HG02623 (cell line): ENCODE measurements around the gene RPAP2.
"Not testable (repeated sequence)": the region's sequence is repeated elsewhere in the genome, so short reads cannot be mapped to it uniquely, and the experiment has no call there.

Source experiments
- ATAC-seq: cut with Tn5 transposase; IDR thresholded peaks from one replicate; pipeline ENCODE4 v1.9.1; 2021; ENCODE audit warnings: moderate library complexity; ENCODE audit not compliant: unreplicated experiment

Gene RPAP2

DNA sequence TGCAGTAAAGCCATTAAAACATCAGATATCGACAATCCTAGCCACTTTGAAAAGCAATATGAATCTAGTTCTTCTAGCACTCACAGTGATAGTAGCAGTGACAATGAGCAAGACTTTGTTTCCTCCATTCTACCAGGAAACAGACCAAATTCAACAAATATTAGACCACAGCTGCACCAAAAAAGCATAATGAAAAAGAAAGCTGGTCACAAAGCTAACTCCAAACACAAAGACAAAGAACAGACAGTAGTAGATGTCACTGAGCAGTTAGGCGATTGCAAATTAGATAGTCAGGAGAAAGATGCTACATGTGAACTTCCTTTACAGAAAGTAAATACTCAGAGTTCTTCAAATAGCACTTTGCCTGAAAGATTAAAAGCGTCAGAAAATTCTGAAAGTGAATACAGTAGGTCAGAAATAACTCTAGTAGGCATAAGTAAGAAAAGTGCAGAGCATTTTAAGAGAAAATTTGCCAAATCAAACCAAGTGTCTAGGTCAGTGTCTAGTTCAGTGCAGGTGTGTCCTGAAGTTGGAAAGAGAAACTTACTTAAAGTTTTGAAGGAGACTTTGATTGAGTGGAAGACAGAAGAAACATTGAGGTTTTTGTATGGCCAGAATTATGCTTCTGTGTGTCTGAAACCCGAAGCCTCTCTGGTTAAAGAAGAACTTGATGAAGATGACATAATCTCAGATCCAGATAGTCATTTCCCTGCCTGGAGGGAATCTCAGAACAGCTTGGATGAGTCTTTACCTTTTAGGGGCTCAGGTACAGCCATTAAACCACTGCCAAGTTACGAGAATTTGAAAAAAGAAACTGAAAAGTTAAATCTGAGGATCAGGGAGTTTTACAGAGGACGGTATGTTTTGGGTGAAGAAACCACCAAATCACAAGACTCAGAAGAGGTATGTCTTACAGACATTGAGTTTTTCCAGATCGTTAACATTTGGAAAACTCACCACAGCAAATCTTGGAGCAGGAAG is 24.9 kb downstream of the RPAP2 start:
- ATAC-seq = no peak

DNA sequence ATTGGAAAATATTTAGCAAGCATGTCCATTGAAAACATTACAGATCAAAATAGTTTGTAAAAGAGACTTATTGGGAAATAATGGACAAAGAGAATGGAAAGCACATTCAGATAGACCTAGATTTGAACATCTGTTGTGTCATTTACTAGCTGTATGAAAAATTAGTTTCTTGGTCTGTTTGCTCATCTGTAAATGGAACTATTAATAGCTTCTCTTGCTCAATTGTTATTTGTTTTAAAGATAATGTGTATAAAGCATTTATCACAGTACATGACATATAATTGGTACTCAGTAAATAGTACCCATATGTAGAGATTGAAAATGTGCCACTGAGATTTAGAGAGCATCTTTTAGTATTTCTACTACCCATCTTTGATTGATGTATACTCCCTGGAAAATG is 25.9 kb downstream of the RPAP2 start:
- no peak for ATAC-seq

DNA sequence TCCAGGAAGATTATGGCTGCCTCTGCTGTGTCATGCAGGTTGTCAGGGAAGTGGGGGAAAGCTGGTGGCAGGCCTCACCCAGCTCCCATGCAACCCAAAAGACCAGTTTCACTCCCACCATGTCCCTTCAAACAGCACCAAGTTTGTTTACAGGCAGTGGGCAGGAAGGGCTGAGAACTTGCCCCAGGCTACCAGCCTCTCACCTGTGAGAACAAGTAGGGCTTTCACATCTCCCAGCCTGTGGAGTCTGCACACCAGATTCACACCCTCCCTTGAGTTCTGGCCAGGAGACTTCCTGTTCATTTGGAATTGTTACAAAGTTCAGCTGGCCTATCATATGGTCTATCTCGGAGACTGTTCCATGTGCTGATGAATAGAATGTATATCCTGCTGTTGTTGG is 27.8 kb downstream of the RPAP2 start:
- no peak for ATAC-seq

DNA sequence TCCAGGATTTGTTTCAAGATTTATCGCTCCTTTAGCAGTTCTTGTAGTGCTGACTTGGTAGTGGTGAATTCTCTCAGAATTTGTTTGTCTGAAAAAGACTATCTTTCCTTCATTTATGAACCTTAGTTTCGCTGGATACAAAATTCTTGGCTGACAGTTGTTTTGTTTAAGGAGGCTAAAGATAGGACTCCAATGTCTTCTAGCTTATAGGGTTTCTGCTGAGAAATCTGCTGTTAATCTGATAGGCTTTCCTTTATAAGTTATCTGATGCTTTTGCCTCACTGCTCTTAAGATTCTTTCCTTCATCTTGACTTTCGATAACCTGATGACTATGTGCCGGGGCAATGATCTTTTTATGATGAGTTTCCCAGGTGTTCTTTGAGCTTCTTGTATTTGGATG is 28.9 kb downstream of the RPAP2 start:
- ATAC-seq = no peak

DNA sequence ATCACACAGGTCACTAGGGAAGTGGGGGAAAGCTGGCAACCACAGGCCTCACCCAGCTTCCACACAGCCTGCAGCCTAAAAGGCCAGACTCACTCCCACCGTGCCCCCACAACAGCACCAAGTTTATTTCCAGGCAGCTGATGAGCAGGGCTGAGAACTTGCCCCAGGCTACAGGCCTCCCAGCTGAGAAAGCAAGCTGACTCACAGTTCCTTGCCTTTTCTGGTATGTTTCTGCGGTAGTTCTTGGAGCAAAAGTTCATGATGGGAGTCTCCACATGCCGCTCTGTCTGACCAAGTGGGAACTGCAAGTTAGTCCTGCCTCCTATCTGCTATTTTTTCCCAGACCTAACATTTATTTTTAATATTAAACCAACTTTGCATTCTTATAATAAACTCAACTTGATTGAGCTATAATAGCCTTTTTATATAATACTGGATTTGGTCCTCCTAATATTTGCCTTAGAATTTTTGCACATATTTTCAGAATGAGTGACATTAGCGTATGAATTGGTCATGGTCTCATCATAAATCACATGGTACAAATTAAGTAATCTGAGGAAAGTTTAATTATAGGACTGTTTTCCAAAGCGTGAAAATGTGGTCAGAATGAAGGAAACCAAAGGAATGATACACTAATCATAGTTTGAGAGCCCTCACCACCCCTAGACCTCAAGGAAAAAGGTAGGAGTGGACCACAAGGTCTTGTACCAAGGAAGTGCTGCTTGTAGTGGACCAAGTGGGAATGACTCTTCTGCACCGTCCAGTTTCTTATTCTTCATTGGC is 30.7 kb downstream of the RPAP2 start:
- no peak for ATAC-seq

DNA sequence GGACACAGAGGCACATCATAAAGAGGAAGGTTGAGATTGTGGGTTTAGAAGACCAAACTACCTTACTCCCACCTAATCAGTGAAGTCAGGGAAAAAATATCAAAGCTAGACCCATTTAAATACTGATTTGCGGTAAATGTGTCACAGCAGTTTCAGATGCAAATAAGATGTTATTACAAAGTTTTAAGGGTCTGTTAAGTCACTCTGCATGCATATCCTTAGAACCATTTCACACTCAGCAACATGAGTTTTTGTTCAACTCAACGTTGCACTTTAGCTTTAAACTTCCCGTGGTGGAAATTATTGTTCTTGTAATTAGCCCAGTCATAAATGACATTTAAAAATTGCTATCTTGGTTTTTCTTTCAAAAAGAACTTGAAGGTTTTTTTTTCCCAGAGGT is 34.8 kb downstream of the RPAP2 start:
- ATAC-seq = no peak

DNA sequence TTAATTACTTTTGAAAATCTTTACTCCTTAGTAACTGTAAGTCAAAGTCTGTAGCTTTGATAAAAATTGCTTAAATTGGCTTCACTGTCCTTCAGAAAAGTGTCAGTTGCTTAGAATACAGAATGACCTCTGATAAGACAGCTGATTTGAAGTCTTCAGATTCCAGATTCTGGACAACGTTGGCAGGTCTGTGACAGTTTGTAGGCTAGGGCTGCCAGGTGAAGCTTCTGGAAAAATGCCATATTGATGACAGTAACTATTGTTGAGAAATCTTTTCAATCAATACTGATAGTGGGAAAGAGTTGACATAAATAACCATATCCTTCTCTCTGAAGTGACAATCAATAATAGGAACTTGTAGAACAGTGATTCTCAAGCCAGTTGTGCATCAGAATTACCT is 41.3 kb downstream of the RPAP2 start:
- ATAC-seq = no peak

DNA sequence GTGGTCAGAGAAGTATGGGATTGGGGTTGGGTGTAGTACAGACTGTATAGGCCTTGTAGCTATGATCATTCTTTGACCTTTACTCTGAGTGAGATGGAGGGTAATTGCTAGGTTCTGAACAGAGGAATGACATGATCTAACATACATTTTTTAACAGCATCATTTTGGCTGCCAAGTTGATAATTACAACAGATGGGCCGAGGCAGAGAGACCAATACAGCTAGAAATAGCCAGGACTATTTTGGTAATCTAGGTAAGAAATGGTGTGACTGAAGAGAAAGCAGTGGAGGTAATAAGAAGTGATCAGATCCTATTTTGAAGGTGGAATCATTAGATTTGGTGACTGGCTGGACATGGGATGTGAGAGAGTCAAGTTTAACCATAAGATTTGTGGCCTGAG is 43.5 kb downstream of the RPAP2 start:
- ATAC-seq = no peak

DNA sequence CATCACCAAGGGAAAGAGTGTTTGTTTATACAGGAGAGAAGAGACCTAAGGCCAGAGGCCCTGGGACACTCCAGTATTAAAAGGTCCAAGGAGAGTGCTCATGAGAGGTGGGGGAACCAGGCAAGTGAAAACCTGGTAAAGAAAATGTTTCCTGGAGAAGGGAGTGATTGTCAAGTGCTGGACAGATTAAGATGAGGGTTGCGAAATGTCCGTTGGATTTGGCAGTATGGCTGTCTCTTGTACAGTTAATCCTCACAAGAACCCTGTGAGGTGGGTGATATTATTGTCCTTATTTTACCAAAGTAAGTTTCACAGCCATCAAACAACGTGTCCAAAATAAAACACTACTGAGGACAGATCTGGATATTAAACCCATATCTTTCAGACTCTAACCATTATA is 44.2 kb downstream of the RPAP2 start:
- no peak for ATAC-seq

DNA sequence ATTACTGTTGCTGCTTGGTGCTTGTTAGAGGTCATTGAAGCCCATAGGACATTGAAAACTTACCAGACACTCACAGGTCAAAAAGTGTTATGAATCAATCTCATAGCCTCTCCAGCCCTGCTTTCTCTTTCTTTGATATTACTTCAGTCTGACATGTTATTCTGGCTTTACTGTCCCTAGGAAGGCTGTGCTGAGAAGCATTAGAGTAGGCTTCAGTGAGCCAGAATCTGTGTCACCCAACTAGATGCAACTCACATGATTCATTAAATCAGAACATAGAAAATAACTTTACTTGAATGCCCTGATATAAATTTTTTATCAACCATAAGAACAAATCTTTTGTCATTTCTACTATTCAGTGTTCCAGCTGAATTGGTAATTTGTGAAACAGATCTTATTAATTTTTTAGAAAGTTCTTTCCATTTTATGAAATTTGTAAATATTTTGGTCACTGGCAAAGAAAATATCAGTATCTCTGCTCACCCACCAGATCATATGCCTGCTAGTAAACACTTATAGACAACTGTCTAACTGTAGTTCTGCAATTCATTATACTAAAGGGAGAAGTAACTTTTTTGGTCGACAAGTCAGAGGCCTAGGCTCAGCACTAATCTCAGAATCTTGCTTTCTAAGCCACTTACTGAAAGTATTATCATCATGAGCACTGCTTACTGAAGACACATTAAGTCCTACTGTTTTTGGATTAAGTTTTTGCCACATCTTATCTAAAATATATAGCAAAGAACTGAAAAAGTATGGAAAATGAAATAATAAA is 48.2 kb downstream of the RPAP2 start:
- no peak for ATAC-seq

DNA sequence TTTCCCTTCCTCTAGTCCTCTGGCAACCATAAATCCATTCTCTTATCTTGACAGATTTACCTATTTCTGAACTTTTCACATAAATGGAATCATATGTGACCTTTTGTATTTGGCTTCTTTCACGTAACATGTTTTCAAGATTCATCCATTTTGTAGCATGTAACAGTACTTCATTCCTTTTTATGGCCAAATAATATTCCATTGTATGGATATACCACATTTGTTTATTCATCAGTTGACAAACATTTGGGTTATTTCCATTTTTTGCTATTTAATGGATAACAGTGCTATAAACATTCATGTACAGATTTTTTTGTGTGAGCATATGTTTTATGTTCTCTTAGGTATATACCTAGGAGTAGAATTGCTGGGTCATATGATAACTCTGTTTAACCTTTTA is 54.0 kb downstream of the RPAP2 start:
- ATAC-seq = no peak

DNA sequence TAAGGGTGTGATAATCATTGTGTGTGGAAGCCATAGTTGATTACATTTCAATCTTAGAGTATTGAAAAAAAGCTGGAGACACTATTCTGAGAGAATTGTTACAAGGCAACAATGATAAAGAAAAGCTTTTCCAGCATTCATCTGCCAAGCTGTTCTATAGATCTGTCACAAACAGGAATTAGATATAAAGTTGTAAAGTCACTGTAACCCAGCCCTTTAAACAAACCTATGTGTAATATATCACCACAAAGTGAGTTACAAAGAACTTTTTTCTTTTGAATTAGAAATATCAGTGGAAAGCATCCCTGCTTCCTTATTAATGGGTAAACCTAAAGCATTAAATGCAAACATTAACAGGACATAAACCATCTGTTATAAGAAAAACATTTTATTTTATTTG is 55.4 kb downstream of the RPAP2 start:
- ATAC-seq = no peak

DNA sequence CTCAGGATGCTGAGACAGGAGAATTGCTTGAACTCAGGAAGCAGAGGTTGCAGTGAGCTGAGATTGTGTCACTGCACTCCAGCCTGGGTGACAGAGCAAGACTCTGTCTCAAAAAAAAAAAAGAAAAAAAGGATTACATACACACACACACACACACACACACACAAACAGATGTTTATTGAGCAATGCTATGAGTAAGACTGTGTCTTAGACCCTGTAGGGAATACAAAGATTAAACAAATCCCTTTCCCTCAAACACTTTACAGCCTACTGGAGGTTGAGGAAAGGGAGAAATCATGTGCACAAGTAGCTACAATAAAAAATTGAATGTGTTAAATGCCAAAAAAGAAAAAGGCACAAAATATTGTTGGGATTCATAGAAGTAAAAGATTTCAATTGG is 58.1 kb downstream of the RPAP2 start:
- no peak for ATAC-seq

DNA sequence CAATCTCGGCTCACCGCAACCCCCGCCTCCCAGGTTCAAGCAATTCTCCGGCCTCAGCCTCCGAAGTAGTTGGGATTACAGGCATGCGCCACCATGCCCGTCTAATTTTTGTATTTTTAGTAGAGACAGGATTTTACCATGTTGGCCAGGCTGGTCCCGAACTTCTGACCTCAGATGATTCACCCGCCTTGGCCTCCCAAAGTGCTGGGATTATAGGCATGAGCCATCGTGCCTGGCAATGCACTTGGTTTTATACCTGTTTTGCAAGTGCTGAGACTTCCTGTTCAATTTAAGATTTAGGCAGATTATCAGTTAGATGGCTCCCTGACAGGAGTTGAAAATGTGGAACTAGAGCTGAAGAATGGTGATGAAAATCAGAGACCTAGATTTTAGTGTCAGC is 60.5 kb downstream of the RPAP2 start:
- not testable (repeated sequence) for ATAC-seq

DNA sequence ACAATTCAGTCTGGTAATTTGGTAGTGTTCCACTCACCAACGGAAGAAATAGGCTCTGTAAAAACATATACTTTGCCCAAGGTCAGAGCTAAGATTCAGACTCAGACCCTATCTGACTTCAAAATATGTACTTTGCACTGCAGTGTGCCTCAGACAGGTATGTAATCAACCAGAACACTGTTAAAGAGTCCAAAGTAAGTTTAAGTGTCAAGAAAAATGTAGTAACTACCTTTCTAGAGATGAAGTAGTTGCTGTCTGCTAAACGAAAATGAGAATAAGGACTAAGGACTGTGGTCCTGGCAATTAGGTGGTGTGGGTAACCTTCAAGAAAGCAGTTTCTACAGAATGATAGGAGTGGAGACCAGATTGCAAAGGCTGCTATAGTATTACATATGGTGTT is 61.1 kb downstream of the RPAP2 start:
- no peak for ATAC-seq

DNA sequence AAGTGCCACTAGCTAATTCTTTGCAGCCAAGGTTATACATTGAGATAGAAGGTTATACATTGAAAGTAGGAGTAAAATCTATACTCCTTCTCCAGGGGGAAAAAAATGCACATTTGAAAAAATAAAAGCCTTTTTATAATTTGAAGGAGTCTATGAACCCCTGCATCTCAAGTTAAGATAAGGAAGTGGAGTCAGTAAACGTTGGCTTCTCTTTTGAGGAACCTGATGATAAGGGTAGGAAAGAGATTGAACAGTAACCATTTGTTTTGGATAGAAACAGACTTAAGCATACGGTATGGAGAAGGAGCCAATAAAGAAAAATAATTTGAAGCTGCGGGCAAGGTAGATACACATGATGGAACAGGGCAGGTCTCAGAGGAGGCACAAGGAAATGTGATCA is 64.1 kb downstream of the RPAP2 start:
- ATAC-seq = no peak

DNA sequence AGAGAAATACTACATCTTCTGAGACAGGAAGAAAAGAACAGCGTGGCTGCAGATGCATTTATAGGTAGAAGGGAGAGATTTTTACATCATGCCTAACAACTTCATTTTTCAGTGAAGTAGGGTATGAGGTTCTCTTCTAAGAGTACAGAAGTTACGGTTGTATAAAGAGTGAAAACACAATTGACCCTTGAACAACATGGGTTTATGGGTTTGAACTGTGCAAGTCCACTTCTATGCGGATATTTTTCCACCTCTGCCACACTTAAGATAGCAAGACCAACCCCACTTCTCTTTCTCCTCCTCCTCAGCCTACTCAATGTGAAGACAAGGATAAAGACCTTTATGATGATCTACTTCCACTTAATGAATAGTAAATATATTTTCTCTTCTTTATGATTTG is 64.5 kb downstream of the RPAP2 start:
- no peak for ATAC-seq

DNA sequence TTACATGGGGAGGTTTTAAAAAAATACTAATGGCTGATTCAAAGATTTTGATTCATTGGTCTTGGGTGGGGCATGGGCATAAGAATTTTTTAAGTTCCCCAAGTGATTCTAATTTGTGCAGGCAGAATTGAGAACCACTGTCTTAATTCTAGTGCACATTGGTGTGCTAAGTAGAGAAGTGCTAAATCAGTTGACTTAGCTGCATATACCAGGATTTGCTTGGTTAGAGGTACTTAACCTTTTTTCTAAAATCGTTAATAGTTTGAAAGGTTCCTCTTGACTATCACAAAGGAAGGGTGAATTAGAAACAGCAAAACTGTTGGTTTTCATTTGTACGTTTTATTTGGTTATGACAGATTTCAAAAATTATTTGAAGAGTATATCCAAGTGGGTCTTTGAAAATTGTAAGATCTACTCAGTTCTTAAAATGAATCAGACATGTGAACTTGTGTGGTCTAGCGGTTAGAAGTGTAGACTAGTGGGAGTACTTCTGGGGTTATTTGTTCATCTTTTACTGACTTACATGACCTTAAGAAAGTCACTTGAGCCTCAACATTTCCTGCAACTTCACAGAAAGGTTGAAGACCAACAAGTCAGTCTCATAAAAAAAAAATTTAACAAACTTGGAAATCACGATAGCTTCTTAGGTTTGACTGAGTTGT is 66.7 kb downstream of the RPAP2 start:
- ATAC-seq = no peak

DNA sequence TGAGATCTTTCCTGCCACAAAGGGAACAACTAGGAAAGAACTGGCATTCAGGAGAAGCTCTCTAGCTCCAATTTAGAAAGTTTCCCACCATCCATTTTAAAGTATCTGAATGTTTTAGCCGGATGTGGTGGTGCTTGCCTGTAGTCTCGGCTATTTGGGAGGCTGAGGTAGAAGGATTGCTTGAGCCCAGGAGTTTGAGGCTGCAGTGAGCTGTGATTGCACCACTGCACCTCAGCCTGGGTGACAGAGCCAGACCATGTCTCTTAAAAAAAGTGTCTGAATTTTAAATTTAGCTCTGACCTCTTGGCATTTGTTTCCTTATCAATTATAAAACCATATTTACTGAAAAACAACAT is 67.2 kb downstream of the RPAP2 start:
- ATAC-seq = no peak

DNA sequence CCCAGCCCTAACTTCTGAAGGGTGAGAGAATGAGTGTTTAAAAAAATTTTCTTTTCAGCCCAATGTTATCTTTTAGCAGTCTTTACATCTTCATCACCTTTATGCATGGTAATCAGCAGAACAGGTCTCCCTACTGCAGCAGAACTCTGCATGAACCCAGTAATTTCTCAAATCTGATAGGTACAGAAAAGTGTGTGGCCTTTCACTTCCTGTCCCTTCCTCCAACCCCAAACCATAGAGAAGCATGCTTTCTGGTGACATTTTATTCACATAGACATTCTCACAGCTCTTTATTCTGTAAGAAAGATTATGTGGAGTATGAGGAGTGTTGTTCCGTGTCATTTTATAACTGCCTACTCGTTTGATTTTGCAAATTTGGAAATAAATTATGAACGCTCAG is 68.6 kb downstream of the RPAP2 start:
- ATAC-seq = no peak

DNA sequence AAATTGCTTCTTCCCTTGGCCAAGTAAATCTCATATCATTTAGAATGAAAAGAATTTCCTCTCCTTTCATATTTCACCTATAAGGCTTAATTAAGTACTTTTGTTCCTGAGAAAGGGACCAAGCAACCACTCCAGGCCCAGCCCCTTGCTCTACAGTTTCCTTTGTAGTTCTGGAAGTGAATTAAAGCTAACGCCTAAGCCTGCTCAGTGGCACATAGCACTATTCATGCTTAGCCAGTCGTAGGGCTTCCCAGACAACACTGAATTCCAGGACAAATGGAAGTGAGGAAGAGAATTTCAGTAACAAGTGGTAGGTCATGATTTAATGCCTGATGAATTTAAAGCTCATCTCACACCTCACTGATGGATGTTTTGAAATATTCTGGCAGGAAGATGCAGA is 73.3 kb downstream of the RPAP2 start:
- no peak for ATAC-seq
